ENCODE measurements around the gene PRMT1. TPM values are rescaled to one million over a fixed set of nuclear protein-coding genes. Genes with fewer than 3 reads are reported as not detected.

Gene PRMT1
- total and polyA plus RNA-seq, 4 donors = 35.1 to 67.2 (median 53.8) TPM

GRCh38 chr19:49665036-49665350 lies 12.1 kb upstream of the PRMT1 start:
- no peak for TF ChIP-seq FOXA1 (IDR thresholded peaks at IDR 0.05)
- no peak for TF ChIP-seq JUND (IDR thresholded peaks at IDR 0.05)
- TF ChIP-seq, protein P1, sequence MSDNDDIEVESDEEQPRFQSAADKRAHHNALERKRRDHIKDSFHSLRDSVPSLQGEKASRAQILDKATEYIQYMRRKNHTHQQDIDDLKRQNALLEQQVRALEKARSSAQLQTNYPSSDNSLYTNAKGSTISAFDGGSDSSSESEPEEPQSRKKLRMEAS (IDR thresholded peaks at IDR 0.05) = no peak
- no peak for TF ChIP-seq ZBTB33 (IDR thresholded peaks at IDR 0.05)
- no peak for TF ChIP-seq TAF1 (conservative IDR thresholded peaks at IDR 0.05)
- no peak for TF ChIP-seq YY1 (IDR thresholded peaks at IDR 0.05)
- no peak for TF ChIP-seq EGR1 (IDR thresholded peaks at IDR 0.05; ENCODE audit: low read depth in 2 of 2)
- TF ChIP-seq SP1 (IDR thresholded peaks at IDR 0.05) = no peak
- TF ChIP-seq HNF4A (conservative IDR thresholded peaks at IDR 0.05) = no peak
- no peak for TF ChIP-seq FOXA2 (IDR thresholded peaks at IDR 0.05)
- TF ChIP-seq RAD21 (IDR thresholded peaks at IDR 0.05) = no peak
- TF ChIP-seq CTCF (IDR thresholded peaks at IDR 0.05; ENCODE audit: low read depth, low read length, missing input control) = no peak
- no peak for TF ChIP-seq RXRA (IDR thresholded peaks at IDR 0.05)
- TF ChIP-seq, protein P2, sequence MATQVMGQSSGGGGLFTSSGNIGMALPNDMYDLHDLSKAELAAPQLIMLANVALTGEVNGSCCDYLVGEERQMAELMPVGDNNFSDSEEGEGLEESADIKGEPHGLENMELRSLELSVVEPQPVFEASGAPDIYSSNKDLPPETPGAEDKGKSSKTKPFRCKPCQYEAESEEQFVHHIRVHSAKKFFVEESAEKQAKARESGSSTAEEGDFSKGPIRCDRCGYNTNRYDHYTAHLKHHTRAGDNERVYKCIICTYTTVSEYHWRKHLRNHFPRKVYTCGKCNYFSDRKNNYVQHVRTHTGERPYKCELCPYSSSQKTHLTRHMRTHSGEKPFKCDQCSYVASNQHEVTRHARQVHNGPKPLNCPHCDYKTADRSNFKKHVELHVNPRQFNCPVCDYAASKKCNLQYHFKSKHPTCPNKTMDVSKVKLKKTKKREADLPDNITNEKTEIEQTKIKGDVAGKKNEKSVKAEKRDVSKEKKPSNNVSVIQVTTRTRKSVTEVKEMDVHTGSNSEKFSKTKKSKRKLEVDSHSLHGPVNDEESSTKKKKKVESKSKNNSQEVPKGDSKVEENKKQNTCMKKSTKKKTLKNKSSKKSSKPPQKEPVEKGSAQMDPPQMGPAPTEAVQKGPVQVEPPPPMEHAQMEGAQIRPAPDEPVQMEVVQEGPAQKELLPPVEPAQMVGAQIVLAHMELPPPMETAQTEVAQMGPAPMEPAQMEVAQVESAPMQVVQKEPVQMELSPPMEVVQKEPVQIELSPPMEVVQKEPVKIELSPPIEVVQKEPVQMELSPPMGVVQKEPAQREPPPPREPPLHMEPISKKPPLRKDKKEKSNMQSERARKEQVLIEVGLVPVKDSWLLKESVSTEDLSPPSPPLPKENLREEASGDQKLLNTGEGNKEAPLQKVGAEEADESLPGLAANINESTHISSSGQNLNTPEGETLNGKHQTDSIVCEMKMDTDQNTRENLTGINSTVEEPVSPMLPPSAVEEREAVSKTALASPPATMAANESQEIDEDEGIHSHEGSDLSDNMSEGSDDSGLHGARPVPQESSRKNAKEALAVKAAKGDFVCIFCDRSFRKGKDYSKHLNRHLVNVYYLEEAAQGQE (IDR thresholded peaks at IDR 0.05) = no peak
- no peak for TF ChIP-seq NR2F2 (IDR thresholded peaks at IDR 0.05)
- Histone ChIP-seq H3K27ac (ENCODE audit: low read depth in 1 of 2, low read length in 2 of 2) (peak overlapping the region; percentile 88 to 91), H3K27me3 (ENCODE audit: control insufficient read depth in 4 of 4, insufficient read depth in 4 of 4, low read length in 3 of 4) (no peaks in the 10 kb centered on the region), H3K9me3 (ENCODE audit: control insufficient read depth in 4 of 4, low read length in 3 of 4) (no peaks in the 10 kb centered on the region), H3K4me3 (ENCODE audit: low read depth in 1 of 3, low read length in 3 of 3) (peak overlapping the region; percentile 66 to 91 (median 91)), H3K36me3 (ENCODE audit: control insufficient read depth in 4 of 4, insufficient read depth in 3 of 4, low read depth in 1 of 4, low read length in 3 of 4) (peaks cover 5 to 24% (median 8%) of the 10 kb centered on the region in 4 donors), H3K4me1 (ENCODE audit: control insufficient read depth in 4 of 4, insufficient read depth in 4 of 4, low read length in 3 of 4) (peaks cover 7 to 35% (median 27%) of the 10 kb centered on the region in 4 donors), H3K9ac (ENCODE audit: low read depth in 1 of 2, low read length in 2 of 2) (peak overlapping the region; percentile 84 to 86)
- no peak for DNase-seq (ENCODE audit: low spot score)
- 0% methylated on average over 7 of the region's 7 CpGs for WGBS

GRCh38 chr19:49665351-49666119 lies 11.5 kb upstream of the PRMT1 start, which contains the start of the genes BCL2L12 and IRF3:
Gene BCL2L12, plus strand, starts transcription at chr19:49665933. Its CDS starts 760 bp downstream, at chr19:49666693.
Gene IRF3, minus strand, starts transcription at chr19:49665857. Its CDS starts 1,019 bp downstream, at chr19:49664838.
- no peaks in the 10 kb centered on the region for H3K27me3 ChIP-seq (ENCODE audit: control insufficient read depth in 4 of 4, insufficient read depth in 4 of 4, low read length in 3 of 4)
- peaks cover 5 to 24% (median 8%) of the 10 kb centered on the region in 4 donors for H3K36me3 ChIP-seq (ENCODE audit: control insufficient read depth in 4 of 4, insufficient read depth in 3 of 4, low read depth in 1 of 4, low read length in 3 of 4)
- peak within 1 kb of the TSS; percentile 87 to 92 for H3K9ac ChIP-seq (ENCODE audit: low read depth in 1 of 2, low read length in 2 of 2)
- peak within 1 kb of the TSS; percentile 66 to 91 (median 91) for H3K4me3 ChIP-seq (ENCODE audit: low read depth in 1 of 3, low read length in 3 of 3)
- peak; percentile 99 for DNase-seq (ENCODE audit: low spot score)
- H3K4me1 ChIP-seq (ENCODE audit: control insufficient read depth in 4 of 4, insufficient read depth in 4 of 4, low read length in 3 of 4) = peaks cover 7 to 35% (median 27%) of the 10 kb centered on the region in 4 donors
- peak within 1 kb of the TSS; percentile 88 to 91 for H3K27ac ChIP-seq (ENCODE audit: low read depth in 1 of 2, low read length in 2 of 2)
- no peaks in the 10 kb centered on the region for H3K9me3 ChIP-seq (ENCODE audit: control insufficient read depth in 4 of 4, low read length in 3 of 4)
- under 1% methylated on average over 50 of the region's 50 CpGs for WGBS
- TF ChIP-seq HNF4A (conservative IDR thresholded peaks at IDR 0.05) (no peak), JUND (IDR thresholded peaks at IDR 0.05) (no peak), TAF1 (conservative IDR thresholded peaks at IDR 0.05) (no peak), RXRA (IDR thresholded peaks at IDR 0.05) (peak; percentile 63 to 65), SP1 (IDR thresholded peaks at IDR 0.05) (peak; percentile 21), ZBTB33 (IDR thresholded peaks at IDR 0.05) (peak; percentile 68), GABPA (IDR thresholded peaks at IDR 0.05 in 1 of 2, conservative IDR thresholded peaks at IDR 0.05 in 1 of 2) (peak in 1 of 2 donors; percentile 67), FOXA2 (IDR thresholded peaks at IDR 0.05) (no peak), HNF4G (IDR thresholded peaks at IDR 0.05) (no peak), NR2F2 (IDR thresholded peaks at IDR 0.05) (no peak)
- TF ChIP-seq, protein P2 (IDR thresholded peaks at IDR 0.05) = no peak

Measured in liver (tissue), 9 donors.